ENCODE measurements around the gene TAX1BP3.

- TF ChIP-seq CTCF (IDR thresholded peaks at IDR 0.05; ENCODE audit: insufficient read depth, low read length): no peak
- no peak for TF ChIP-seq POLR2AphosphoS5 (IDR thresholded peaks at IDR 0.05; ENCODE audit: low read depth)
- no peak for TF ChIP-seq SPI1 (IDR thresholded peaks at IDR 0.05; ENCODE audit: borderline replicate concordance, low read depth)
- no peak for TF ChIP-seq REST (IDR thresholded peaks at IDR 0.05; ENCODE audit: insufficient replicate concordance, low read depth)
Observed at GRCh38 chr17:3643889-3644349, 24.5 kb downstream of the TAX1BP3 start.
